SKM-1 (cell line): Measurements from ENCODE around the gene HMX1.

Experiments used
- DNase-seq: peaks from one replicate; lab custom pipeline; 2025; ENCODE audit not compliant: unreplicated experiment; lab: John Stamatoyannopoulos, UW

Gene HMX1

DNA sequence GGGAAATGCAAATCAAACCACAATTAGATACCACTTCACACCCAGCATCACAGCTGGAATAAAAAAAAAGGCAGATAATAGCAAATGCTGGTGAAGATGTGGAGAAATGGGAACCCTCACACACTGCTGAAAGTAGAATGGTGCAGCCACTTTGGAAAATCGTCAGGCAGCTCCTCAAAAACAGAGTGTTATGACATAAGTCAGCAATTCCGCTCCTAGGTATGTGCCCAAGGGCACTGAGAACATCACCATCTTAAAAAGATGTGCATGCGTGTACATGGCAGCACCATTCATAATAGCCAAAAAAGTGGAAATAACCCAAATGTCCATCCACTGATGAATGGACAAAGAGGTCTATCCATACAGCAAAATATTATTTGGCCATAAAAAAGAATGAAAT lies 28.0 kb downstream of the HMX1 start:
- no peak for DNase-seq

DNA sequence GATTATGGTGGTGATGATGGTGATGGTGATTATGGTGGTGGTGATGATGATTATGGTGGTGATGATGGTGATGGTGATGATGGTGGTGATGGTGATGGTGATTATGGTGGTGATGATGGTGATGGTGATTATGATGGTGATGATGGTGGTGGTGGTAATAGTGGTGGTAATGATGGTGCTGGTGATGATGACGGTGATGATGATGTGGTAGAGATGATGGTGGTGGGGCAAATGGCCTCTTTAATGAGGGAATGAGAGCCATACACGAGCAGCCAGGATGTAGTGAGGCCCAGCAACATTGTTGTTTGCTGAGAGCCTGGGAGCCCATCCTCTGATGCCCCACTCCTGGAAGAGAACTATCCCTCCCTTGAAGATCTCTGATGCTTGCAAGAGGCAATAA lies 29.0 kb downstream of the HMX1 start:
- no peak for DNase-seq

DNA sequence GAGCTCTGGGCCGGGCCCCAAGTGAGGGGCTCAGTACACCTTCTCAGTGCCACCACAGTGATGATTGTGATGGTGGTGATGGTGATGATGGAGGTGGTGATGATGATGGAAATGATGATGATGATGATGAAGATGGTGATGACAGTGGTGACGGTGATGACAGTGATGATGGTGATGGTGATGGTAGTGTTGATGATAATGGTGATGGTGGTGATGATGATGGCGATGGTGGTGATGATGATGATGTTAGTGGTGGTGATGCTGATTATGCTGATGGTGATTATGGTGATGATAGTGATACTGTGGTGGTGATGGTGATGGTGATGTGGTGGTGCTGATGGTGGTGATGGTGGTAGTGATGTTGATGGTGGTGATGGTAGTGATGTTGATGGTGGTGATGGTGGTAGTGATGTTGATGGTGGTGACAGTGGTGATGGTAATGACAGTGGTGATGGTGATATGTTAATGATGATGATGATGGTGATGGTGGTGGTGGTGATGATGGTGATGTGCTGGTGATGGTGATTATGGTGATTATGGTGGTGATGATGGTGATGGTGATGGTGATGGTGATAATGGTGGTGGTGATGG lies 29.9 kb downstream of the HMX1 start:
- DNase-seq = no peak

DNA sequence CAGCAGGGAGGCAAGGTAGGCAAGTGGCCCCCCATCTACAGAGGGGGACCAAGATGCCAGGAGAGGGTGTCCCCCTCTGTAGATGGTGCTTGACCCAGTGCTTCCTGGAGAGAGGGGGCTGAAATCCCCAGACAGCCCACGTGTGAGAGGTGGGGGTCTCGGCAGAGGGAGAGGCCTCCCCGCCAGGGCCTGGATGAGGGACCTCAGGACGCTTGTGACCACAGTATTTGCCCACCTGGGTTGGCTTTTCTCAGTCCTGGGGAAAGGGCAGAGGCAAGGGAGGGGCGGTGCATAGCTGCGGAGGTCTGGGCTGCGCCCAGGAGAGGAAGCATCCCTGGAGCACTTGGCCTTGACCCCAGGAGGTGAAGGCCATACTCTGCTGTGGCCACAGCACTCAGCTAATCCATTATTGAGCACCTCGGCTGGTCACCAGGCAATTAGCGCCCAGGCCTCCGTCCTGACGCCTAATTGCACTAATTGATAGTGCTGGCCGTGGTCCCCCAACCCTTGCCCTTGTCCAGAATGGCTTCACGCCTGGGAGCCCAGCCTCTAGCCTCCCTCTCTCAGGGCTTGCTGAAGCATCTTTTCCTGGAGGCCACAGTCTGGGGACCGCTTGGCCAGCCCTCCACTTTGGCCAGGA lies 30.7 kb downstream of the HMX1 start:
- no peak for DNase-seq

DNA sequence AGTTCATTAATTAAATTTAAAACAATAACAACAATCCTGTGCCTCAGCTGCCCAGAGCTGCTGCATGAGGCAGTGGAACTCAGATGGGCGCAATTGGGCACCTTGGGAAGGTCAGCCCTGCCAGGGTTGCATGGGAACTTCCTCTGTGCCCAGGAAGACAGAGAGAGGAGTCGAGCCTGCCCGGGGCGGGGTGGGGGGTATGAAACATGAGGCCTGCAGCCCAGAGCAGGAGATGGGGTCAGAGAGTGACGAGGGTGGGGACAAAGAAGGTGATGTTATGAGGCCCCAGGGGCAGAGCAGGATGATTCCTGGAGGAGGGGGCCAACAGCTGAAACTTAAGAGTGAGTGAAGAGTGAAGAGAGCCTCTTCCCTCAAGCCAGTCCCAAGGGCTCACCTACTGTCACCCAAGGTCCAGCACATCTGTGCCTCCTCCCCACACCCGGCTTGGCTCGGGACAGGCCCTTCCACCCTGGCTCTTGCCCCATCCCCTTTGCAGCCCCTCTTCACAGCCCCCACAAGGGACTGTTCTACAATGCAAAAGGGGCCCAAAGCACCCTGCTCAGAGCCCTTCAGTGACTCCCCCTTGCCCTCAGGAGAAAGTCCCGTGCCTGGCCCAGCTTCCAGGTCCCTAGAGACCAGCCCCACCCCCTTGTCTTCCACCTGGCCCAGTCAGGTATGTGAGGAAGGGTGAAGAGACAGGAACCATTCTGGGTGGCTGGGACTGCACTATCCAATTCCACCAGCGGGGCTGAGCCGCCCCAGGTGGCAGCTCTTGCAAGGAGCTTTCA lies 31.4 kb downstream of the HMX1 start:
- DNase-seq = no peak

DNA sequence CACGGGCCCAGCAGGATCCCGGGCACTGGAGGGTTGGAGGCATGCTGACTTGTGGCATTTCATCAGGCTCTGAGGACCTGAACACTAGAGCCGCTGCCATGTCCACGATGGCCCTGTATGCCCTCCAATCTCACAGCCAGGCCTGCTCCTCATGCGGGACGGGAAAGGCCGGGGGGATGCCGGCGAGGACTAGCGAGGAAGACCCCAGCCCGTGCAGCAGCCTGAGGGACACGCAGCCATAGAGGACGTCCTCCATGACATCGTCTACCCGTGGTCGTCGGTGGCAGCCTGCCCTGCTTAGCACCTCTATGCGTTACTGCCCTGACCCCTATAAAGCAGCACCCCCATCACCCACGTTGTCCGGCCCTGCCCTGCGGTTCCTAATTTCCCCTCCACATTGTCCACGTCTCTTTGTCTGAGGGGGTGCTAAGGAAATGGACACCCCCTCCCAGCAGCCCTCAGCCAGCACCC lies 32.6 kb downstream of the HMX1 start:
- DNase-seq = no peak

DNA sequence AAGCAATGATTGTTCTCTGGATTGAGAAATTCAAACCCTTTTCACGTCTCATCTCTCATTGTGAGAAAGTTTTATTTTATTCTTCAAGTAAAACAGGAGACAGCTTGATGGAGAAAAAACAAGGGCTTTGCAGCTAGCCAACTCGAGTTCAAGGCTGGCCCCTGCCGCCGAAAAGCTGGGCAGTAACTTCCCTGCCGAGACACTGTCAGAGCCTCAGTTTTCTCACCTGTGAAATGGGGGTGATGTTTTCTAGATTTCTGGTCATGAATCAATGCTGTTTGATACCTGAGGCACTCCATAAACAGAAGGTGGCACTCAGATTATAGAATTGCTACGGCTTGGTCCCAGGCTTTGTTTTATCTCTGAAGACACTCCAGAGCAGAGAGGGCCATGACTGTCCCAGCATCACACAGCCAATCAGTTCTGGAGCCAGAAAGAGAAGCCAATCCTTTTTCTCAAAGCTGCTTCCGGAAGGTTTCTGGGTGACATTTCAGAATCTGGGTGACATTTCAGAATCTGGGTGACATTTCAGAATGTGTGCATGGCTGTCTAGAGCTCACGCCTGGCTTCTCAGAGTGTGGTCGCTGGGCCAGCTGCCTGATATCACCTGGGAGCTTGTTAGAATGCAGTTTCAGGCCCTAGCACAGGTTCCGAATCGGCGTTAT lies 33.2 kb downstream of the HMX1 start:
- DNase-seq = no peak

DNA sequence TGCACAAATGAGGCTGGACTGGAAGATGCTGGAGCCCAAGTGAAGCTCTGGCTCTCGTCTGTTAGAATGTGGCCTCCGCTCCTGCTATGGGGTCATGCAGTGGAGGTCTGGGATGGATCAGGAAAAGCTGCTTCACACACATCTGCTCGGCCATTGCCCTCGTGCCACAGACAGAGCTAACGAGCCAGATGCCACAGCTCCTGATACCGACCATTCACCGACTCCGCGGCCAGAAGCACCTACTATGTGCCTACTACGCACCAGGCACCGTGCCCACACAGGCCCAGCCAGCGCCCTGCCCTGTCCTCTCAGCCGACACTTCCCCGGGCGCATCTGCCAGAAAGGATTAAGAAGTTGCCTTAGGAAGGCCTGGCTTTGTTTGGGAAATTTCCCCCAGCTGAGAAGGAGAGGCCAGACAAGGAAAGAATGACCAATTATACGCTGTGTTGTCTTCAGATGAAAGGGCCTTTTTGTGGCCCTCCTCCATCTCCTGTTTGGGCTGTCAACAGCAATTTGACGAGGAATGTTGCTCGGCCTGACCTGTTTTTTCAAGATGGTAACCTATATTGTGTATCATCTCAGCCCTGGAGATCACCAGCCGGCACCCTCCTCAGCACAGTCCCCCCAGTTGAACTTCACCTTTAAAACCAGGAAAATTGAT lies 34.3 kb downstream of the HMX1 start:
- no peak for DNase-seq

DNA sequence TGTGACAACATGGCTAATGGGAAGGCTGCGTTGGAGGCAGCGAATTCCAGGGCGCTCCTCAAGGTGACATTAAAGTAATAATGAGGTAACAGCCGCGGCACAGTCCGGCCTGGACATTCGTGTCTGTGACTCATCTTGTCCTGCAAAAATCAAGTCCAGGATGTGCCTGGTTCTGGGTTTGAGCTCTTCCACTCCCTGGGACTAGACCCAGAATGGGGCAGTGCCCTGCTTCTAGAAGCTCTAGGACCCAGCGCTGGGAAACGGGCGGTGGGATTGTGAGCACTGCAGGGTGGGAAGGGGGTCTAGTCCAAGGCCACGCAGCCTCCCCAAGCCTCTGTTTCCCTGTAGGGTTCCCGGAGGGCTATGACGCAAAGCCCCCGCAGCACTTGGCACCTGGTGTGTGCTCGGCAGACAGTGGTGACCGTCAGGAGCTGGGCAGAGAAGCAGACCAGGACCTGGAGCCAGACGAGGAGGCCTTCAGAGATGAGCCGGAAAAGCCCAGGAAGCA lies 34.9 kb downstream of the HMX1 start:
- DNase-seq = no peak

DNA sequence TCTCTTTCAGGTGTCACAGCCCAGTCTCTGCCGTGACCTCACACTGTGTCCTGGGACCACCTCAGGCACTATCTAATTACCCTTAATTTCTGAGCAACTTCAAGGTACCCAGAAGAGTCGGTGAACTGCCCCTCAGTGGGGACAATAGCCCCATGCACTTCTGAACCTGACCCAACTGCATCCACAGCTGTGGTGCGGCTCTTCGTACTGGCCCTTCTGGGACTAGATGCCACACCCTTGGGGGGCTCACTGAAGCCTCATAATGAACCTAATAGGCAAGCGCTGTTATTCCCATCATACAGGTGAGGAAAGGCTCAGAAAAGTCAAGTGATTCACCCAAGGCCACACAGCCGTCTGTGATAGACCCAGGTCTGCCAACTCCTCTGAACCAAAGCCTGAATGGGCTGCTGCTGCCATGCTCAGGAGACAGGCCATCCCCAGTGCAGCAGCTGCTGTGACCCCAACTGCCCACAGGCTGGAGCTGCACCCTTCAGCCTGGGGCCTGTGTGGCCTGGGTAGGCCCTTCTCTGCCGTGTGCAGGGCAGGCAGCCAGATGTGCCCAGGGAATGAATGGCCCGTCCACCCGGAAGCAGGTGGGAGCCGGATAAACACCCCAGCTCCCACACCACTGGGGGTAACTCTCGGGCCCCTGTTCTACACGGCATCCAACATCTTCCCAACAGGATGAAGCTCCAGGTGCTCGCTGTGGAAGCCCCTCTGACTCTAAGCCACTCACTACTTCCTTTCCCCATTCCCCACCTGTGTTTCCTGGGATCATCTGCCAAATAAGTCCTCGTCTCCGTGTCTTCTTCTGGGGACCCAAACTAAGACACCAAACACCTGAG lies 35.9 kb downstream of the HMX1 start:
- no peak for DNase-seq

DNA sequence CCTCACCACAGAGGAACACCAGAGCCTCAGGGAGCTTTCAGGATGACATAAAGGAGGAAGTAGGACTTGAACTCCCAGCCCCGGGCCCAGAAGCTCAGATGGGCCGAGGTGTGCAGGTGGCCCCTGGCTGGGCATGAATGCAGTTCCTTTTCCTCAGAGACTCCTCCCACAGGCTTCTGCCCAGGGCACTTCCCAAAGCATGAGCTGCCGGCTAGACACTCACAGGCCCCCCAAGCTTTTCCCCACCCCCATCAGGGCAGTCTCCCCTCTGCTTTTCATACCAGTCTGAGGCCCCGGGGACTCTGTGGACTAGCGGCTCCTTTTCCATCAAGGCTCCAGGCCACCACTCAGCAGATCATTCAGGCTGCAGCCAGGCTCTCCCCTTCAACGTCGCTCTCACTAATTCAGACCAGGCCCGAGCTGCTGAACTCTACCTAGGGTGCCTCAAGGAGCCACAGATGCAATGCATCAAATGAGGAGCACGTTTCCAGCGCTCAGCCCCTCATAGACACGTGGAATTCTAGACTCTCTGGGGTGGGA lies 36.9 kb downstream of the HMX1 start:
- DNase-seq = no peak

DNA sequence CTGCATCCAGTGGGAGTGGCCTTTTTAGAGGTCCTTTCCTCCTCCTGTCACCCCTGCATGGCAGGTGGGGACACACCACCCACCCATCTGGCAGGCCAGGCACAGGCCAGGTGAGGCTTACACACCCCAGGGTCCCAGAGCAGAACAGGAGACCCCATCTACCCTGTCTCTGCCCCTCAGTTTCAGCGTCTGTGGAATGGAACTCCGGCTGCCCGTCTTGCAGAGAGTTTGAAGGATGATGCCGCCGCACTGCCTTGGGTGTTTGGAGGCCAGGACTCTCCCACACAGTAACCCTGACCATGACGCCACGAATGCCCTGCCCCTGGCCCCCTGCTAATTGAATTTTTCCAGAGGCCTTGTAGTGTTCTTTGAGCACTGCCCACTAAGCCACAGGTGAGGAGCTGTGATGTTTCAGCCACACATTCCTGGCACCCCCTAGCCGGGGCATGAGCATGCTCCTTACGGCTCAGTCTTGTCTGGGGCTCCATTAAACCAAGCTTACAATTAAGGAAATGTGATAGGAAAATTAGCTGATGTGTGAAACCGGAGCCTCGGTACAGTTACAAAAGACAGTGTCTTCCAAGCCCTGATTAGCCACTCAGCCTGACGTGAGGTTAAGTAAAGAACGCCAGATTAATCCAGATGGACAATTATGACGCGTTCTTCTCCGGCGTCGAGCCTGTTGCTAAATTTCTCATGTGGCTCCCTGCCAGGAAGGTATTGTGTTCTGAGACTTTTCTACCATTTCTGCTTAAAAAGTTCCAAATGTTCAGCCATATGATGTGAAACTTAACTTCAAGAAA lies 39.3 kb downstream of the HMX1 start:
- no peak for DNase-seq

DNA sequence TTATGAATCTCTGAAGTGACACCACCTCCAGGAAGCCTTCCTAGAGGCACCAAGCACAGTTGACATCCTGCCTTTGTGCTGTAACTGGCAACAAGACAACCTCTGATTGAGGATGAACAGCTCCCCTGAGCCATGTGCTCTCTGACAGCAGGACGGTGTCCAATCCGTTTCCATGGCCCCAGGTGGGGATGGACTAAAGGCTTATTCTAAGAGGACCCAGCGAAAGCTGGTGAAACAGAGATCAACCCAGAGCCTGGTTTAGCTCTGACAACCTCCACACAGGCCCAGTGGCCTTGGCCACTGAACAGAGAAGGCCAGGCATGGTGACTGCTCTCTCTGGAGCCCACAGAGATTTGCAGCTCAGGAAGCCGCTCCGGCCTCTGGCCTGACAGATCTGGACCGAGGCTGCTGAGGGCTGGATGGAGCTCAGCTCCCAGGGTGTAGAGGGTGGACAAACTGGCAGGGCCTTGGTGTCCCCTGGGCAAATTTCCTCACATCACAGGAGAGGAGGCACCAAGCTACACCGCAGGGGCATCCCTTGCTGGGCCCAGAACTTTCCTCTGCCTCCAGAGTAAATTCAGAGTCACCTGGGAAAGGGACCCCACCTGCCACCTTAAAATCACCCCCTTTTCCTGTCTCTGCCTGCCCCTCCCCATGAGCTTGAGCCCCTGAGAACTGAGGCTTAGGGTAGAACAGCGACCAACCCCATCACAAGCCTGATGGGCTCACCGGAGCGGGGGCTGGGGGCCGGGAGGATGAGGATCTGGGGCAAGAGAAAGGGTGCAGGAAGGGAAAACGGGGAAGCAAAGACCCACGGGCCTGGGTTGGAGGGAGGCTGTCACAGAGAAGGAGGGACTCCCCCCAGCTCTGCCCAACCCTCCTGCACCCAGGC lies 40.2 kb downstream of the HMX1 start:
- no peak for DNase-seq

DNA sequence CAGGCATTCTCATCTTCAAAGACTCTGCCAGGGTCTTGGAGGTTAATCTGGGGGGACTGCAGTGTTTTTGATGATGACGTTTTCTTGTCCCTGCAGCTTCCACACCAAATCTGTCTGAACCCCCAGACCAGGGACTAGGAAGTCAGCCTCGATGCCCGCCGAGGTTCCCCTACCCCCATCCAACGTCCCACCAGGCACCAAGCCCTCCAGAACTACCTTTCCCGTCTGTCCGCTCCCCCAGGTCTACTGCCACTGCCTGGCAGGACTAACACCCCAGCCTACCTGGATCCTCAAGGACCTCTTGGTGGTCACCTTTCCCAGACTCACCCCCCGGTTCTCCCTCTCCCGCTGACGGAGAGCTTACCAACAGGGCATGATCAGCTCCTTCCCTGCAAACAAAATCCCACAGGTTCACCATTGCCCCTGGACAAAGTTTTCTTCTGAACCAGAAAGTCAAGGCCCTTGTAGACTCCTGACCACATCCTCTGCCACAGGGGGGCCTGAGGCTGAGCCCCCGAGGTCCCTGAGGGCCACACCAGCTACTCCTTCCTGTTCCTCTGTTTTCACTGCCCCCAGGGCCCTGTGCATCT lies 40.9 kb downstream of the HMX1 start:
- DNase-seq = no peak

DNA sequence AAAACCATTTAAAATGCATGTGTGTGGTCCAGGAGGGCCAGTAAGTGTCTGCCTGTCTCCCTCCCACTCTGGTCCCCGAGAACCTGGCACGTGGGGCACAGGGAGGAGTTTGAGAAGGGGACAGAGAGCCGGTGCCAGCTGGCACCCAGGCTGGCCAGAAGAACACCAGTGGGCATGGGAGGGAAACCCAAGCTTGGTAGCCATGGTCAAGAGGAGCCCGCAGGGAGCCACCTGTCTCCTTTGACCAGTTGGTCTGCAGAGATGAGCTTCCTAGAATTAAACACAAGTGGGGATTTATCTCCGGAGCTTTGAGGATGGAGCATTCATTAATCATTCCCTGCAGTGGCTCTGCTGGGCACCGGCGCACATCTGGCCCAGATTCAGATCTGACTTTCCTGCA lies 41.6 kb downstream of the HMX1 start:
- DNase-seq = no peak

DNA sequence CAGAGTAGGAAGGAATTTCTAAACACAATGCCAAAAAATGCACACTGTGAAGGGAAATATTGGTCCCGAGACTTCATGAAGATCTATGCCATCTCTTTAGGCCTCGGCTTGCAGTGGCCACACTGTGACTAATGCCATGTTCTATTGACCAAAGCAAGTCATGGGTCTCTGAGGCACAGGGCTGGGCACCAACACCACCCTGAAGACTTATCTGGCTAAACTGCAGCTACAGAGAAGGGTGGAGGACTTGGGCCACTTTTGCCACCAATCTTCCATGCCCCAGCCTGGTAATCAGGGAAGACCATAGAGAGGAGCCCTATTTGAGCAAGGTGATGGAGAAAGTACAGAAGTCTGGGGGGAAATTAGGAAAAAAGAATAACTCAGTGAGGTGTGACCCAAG lies 42.1 kb downstream of the HMX1 start:
- no peak for DNase-seq

DNA sequence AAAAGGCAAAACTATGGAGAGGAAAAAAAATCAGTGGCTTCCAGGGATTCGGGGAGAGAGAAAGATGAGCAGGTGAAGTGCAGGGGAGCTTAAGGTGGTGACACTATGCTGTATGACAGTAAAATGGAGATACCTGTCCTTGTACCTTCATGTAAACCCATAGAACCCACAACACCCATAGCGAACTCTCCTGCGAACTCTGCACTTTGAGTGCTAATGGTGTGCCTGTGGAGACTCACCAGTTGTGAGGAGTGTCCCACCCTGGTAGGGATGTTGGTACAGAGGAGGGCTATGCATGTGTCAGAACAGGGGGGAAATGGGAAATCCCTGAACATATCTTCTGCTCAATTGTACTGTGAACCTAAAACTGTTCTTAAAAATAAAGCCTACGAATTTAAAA lies 42.8 kb downstream of the HMX1 start:
- DNase-seq = no peak
